GDM1 (cell line): ENCODE data around the gene DHRS11.
"Not testable (repeated sequence)": the region's sequence is repeated elsewhere in the genome, so short reads cannot be mapped to it uniquely, and the experiment has no call there.

Experiments
- DNase-seq: peaks from one replicate; lab custom pipeline; 2025; lab: John Stamatoyannopoulos, UW

The DHRS11 gene

GRCh38 chr17:36594626-36595401 lies 3.1 kb downstream of the DHRS11 start:
- DNase-seq: no peak

GRCh38 chr17:36597226-36597625 lies 5.5 kb downstream of the DHRS11 start:
- no peak for DNase-seq

- DNase-seq: no peak
These were observed 6.4 kb downstream of the DHRS11 start for GRCh38 chr17:36597866-36598777.

DNA sequence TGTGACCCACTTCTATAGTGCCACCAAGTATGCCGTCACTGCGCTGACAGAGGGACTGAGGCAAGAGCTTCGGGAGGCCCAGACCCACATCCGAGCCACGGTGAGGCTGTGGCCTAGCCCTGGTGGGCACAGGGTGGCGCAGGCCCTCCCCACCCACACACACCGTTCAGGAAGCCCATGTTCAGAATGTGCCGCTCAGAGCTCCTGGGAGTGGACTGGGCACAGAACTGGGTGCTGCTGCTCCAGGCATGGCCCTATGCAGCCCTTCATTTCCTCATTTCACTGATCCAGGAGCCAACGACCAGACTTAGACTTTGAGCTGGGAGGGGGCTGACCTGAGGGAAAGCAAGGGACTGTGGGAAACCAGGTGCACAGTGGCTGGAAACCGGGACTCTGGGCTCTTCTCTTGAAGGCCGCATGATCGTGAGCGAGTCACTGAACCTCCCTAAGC lies 7.3 kb downstream of the DHRS11 start:
- no peak for DNase-seq

DNA sequence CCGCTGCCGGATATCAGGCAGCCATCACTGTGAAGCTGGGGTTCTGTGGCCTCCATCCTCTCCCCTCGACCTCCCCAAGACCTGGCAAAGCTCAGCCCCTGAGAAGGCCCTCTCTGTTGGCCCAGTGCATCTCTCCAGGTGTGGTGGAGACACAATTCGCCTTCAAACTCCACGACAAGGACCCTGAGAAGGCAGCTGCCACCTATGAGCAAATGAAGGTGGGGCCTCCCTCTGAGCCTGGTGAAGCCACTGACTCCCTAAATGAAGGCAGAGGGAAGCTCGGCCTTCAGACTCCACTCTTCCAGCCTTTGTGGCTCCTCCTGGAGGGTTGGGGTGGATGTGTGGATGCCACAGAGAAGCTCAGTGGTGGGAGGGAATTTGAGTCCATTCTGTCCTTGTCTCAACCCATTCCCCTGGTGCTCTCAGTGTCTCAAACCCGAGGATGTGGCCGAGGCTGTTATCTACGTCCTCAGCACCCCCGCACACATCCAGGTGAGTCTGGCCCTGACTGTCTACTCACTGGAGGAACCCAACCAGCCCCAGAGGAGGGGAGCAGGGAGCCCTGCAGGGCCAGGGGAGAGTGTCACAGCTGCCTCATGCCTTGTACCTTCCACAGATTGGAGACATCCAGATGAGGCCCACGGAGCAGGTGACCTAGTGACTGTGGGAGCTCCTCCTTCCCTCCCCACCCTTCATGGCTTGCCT lies 8.0 kb downstream of the DHRS11 start:
- DNase-seq: no peak

GRCh38 chr17:36600465-36600864 lies 8.8 kb downstream of the DHRS11 start:
- DNase-seq: no peak

DNA sequence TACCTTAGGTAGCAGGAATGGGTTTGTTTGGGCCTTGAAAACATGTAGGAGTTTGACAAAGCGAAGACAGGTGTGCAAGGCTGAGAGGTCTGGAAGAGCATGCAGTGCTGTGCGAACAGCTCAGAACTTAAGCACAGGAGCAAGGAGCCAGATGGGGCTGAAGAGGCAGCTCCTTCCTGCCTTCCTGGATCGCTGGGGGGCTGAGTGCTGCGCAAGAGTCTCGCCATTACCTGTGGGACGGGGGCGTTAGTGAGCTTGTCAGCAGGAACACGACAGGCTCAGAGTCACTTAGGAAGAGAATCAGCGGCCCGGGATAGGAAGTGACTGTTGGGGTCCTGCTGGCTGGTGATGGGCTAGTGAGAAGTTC lies 9.2 kb downstream of the DHRS11 start:
- no peak for DNase-seq

DNA sequence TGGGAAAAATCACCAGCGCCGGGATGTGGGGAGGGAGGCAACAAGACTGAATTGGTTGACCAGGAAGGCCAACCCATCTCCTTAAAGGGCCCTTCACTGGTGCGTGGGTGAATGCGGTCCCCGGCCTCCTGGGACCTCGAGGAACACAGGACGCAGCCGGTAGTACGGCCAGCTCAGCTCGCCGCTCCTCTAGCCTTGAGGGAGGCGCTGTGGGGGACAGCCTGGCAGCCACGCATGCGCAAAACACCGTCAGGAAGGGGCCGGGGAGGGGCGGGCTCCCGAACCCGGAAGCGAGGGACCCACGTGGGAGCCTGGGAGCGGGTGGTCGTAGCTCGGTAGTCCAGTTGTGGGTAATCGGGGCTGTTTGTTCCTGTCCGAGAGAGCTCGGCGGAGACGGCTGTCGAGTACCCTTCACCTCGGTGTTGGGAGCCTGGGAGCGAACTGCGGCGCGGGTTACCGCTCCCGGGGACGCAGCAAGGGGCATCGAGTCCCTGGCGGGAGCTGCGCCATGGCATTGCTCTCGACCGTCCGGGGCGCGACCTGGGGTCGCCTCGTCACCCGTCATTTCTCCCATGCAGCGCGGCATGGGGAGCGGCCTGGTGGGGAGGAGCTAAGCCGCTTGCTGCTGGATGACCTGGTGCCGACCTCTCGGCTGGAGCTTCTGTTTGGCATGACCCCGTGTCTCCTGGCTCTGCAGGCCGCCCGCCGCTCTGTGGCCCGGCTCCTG lies 9.8 kb downstream of the DHRS11 start, which contains the start of gene MRM1:
Gene MRM1, plus strand, starts transcription at position 281 of the 727 bp plus-strand sequence. Its CDS starts 228 bp downstream, at position 509.
- DNase-seq: peak; percentile 84

- no peak for DNase-seq
These were observed 10.5 kb downstream of the DHRS11 start for GRCh38 chr17:36602030-36602748.

GRCh38 chr17:36602924-36603384 lies 11.3 kb downstream of the DHRS11 start:
- DNase-seq: peak; percentile 65

DNA sequence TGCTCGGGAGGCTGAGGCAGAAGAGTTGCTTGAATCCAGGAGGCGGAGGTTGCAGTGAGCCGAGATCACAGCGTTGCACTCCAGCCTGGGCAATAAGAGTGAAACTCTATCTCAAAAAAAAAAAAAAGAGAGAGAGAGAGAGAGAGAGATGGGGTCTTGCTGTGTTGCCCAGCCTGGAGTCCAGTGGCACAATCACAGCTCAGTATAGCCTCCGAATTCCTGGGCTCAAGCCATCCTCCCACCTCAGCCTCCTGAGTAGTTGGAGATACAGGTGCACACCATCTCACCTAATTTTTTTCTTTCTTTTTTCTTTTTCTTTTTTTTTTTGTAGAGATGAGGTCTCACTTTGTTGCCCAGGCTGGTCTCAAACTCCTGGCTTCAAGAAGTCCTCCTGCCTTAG lies 13.3 kb downstream of the DHRS11 start:
- DNase-seq: not testable (repeated sequence)

DNA sequence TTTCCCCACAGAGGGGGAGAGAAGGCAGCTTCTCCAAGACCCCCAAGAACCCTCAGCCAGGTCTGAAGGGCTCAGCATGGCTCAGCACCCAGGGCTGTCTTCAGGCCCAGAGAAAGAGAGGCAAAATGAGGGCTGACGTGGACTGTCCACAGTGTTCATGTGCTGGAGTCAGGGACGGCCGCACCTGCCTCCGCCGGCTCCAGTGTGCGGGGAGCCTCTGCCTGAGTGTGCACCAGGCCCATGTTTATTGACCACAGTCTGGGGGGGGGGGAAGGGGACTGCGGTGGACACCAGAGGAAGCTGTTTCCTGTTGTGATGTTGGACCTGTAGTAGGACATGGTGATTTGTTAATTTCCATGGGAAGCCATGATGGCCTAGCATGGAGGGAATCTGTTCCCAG lies 16.6 kb downstream of the DHRS11 start:
- no peak for DNase-seq

- no peak for DNase-seq
These were observed 17.3 kb downstream of the DHRS11 start for GRCh38 chr17:36608794-36609497.

- no peak for DNase-seq
These were observed 17.8 kb downstream of the DHRS11 start for GRCh38 chr17:36609498-36609862.

DNA sequence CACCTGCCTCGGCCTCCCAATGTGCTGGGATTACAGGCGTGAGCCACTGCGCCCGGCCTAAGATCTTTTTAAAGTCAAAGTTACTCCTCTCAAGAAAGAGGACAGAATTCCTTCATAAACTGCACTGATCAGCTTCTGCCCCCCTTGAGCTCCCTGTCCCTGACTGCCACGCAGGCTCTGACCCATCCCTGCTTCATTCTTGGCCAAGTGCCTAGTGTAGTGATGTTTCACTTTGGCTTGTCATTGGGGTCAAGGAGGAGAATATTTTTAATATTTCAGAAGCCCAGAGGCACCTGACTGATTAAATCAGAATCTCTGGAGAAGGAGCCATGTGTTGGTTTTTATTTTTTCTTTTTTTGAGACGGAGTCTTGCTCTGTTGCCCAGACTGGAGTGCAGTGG lies 18.8 kb downstream of the DHRS11 start:
- DNase-seq: no peak

- DNase-seq: no peak
These were observed 19.8 kb downstream of the DHRS11 start for GRCh38 chr17:36611345-36612072.

DNA sequence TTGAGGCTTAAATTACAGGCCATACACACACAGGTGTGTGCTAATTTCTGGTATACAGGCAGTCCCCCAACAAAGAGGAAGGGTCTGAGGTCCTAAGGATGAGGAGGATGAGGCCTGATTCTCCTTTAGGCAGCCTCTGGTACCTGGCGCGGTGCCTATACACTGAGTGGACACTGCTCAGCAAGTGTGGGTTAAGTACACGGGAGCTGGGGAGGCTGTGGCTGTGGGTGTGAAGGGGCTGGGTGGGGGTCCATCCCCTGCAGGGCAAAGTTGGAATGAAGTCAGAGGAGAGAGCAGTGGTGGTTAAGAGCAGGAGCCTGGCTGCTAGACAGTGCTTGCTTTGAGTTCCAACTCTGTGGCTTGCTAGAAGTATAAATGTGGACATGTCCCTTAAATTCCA lies 20.6 kb downstream of the DHRS11 start:
- DNase-seq: no peak

- DNase-seq: no peak
These were observed 21.5 kb downstream of the DHRS11 start for GRCh38 chr17:36613155-36613554.

- no peak for DNase-seq
These were observed 22.4 kb downstream of the DHRS11 start for GRCh38 chr17:36614081-36614480.

GRCh38 chr17:36614933-36615332 lies 23.3 kb downstream of the DHRS11 start:
- no peak for DNase-seq
